ENCODE measurements around the gene PCMT1.

The PCMT1 gene

GRCh38 chr6:149856256-149856994 is 106.9 kb downstream of the PCMT1 start:
- Histone ChIP-seq H3K27ac (ENCODE audit: low read depth, low read length) (no peak overlapping the region), H3K36me3 (ENCODE audit: control insufficient read depth in 5 of 5, insufficient read depth in 5 of 5, low read length in 5 of 5) (peaks cover 0 to 8% (median 2%) of the 10 kb centered on the region in 5 donors), H3K4me1 (ENCODE audit: control insufficient read depth in 5 of 5, insufficient read depth in 5 of 5, low read length in 5 of 5) (peaks cover 0 to 10% (median 5%) of the 10 kb centered on the region in 5 donors), H3K9ac (ENCODE audit: low read length in 5 of 5) (no peak overlapping the region), H3K9me3 (ENCODE audit: control insufficient read depth in 5 of 5, low read length in 5 of 5) (no peaks in the 10 kb centered on the region), H3K27me3 (ENCODE audit: control insufficient read depth in 5 of 5, insufficient read depth in 4 of 5, low read length in 5 of 5) (no peaks in the 10 kb centered on the region), H3K4me3 (ENCODE audit: low read depth in 1 of 5, low read length in 5 of 5) (no peak overlapping the region)

DNA sequence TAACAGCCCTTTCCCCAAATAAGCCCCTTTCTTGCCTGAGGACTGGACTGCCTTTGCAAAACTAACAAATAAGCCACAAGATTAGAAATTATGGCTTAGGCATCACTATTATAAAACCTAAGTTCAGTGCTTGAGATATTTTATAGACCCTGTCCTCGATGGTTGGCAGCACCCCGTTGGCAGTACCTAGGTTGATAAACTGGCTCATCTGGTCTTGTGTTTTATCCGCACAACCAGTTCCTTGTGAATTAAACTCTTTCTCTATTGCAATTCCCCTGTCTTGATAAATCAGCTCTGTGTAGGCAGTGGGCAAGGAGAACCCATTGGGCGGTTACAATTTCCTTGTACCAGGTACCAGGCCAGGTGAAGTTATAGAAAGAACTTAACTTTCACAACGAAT is 108.0 kb downstream of the PCMT1 start:
- no peak overlapping the region for H3K27ac ChIP-seq (ENCODE audit: low read depth, low read length)
- H3K27me3 ChIP-seq (ENCODE audit: control insufficient read depth in 5 of 5, insufficient read depth in 4 of 5, low read length in 5 of 5), result no peaks in the 10 kb centered on the region
- H3K4me1 ChIP-seq (ENCODE audit: control insufficient read depth in 5 of 5, insufficient read depth in 5 of 5, low read length in 5 of 5), result peaks cover 0 to 21% (median 14%) of the 10 kb centered on the region in 5 donors
- H3K36me3 ChIP-seq (ENCODE audit: control insufficient read depth in 5 of 5, insufficient read depth in 5 of 5, low read length in 5 of 5), result peaks cover 0 to 4% (median 0%) of the 10 kb centered on the region in 5 donors
- no peak overlapping the region for H3K4me3 ChIP-seq (ENCODE audit: low read depth in 1 of 5, low read length in 5 of 5)
- no peaks in the 10 kb centered on the region for H3K9me3 ChIP-seq (ENCODE audit: control insufficient read depth in 5 of 5, low read length in 5 of 5)
- no peak overlapping the region for H3K9ac ChIP-seq (ENCODE audit: low read length in 5 of 5)

DNA sequence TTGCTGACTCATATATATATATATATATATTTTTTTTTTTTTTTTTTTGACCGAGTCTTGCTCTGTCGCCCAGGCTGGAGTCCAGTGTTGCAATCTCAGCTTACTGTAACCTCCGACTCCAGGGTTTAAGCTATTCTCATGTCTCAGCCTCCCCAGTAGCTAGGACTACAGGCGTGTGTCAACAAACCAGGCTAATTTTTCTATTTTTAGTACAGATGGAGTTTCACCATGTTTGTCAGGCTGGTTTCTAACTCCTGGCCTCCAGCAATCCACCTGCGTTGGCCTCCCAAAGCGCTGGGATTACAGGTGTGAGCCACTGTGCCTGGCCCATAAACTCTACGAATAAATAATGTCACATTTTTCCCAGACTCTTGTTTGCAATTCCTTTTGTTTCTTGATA is 109.8 kb downstream of the PCMT1 start:
- Histone ChIP-seq H3K9me3 (ENCODE audit: control insufficient read depth in 5 of 5, low read length in 5 of 5) (no peaks in the 10 kb centered on the region), H3K27me3 (ENCODE audit: control insufficient read depth in 5 of 5, insufficient read depth in 4 of 5, low read length in 5 of 5) (no peaks in the 10 kb centered on the region), H3K36me3 (ENCODE audit: control insufficient read depth in 5 of 5, insufficient read depth in 5 of 5, low read length in 5 of 5) (no peaks in the 10 kb centered on the region), H3K4me3 (ENCODE audit: low read depth in 1 of 5, low read length in 5 of 5) (no peak overlapping the region), H3K4me1 (ENCODE audit: control insufficient read depth in 5 of 5, insufficient read depth in 5 of 5, low read length in 5 of 5) (peaks cover 0 to 28% (median 20%) of the 10 kb centered on the region in 5 donors), H3K9ac (ENCODE audit: low read length in 5 of 5) (no peak overlapping the region), H3K27ac (ENCODE audit: low read depth, low read length) (no peak overlapping the region)

DNA sequence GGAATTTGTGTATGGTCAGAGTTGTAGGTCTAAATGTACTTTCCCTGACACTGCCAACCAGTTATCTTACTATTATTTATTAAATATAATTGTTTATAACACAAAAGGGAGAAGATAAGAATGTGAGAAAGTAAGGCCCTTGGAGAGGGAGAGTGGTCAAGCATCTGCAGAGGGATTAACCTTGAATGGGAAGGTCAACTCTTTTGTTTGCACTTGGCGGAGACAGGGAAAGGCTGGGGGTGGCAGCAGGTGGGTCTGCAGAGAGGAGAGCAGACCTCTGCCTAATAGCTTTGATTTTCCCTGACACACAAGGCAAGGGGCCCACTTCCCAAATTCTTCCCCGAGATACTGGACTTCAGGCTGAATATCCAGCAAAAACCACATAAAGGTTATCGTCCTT is 110.4 kb downstream of the PCMT1 start:
- Histone ChIP-seq H3K27me3 (ENCODE audit: control insufficient read depth in 5 of 5, insufficient read depth in 4 of 5, low read length in 5 of 5) (no peaks in the 10 kb centered on the region), H3K9me3 (ENCODE audit: control insufficient read depth in 5 of 5, low read length in 5 of 5) (no peaks in the 10 kb centered on the region), H3K36me3 (ENCODE audit: control insufficient read depth in 5 of 5, insufficient read depth in 5 of 5, low read length in 5 of 5) (no peaks in the 10 kb centered on the region), H3K27ac (ENCODE audit: low read depth, low read length) (no peak overlapping the region), H3K9ac (ENCODE audit: low read length in 5 of 5) (no peak overlapping the region), H3K4me1 (ENCODE audit: control insufficient read depth in 5 of 5, insufficient read depth in 5 of 5, low read length in 5 of 5) (peaks cover 0 to 34% (median 23%) of the 10 kb centered on the region in 5 donors), H3K4me3 (ENCODE audit: low read depth in 1 of 5, low read length in 5 of 5) (no peak overlapping the region)

DNA sequence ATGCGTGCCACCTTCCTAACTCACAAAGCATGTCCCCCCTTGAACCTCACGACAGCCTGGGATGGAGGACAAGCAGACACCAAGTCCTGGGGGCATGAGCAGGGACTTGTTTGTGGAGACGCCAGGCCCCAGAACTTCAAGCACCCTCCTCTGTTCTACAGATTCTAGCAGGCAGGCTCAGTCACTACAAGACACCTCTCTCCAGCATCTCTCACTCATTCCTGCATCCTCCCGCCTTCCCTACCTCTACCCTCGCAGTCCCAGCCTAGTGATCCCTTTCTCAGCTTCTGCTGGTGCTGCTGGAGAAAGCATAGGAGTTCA is 110.9 kb downstream of the PCMT1 start:
- H3K4me1 ChIP-seq (ENCODE audit: control insufficient read depth in 5 of 5, insufficient read depth in 5 of 5, low read length in 5 of 5), result peaks cover 0 to 38% (median 23%) of the 10 kb centered on the region in 5 donors
- no peaks in the 10 kb centered on the region for H3K27me3 ChIP-seq (ENCODE audit: control insufficient read depth in 5 of 5, insufficient read depth in 4 of 5, low read length in 5 of 5)
- H3K27ac ChIP-seq (ENCODE audit: low read depth, low read length), result no peak overlapping the region
- no peak overlapping the region for H3K4me3 ChIP-seq (ENCODE audit: low read depth in 1 of 5, low read length in 5 of 5)
- H3K36me3 ChIP-seq (ENCODE audit: control insufficient read depth in 5 of 5, insufficient read depth in 5 of 5, low read length in 5 of 5), result no peaks in the 10 kb centered on the region
- H3K9me3 ChIP-seq (ENCODE audit: control insufficient read depth in 5 of 5, low read length in 5 of 5), result no peaks in the 10 kb centered on the region
- H3K9ac ChIP-seq (ENCODE audit: low read length in 5 of 5), result no peak overlapping the region

Data from subcutaneous abdominal adipose tissue (tissue), 5 donors.